Sciatic nerve (tissue), 2 donors: ENCODE data around the gene KIF6. TPM values are rescaled to one million over a fixed set of nuclear protein-coding genes. Genes with fewer than 3 reads are reported as not detected.

Experiments
- ATAC-seq: fragments of 200-7000 bp; cut with Tn5 transposase; one replicate; pipeline ENCODE4 v1.9.1; 2020; ENCODE audit warnings: mild to moderate bottlenecking, moderate library complexity
- DNase-seq: peaks from one replicate; pipeline ENCODE4 v3.0.0-alpha.2; 2020; ENCODE audit warnings: low spot score
- intact Hi-C: fragments of 100-400 bp; cut with DNase I; formaldehyde crosslinking; loops from one replicate; pipeline ENCODE4 v1.14.2; 2022
- total RNA-seq: library from RNA; stranded (reverse); fragmentation: NEBNext Ultra II Directional; extraction: Animal tissue kit (Norgen Biotek cat#: 25700); gene quantifications from one replicate; pipeline ENCODE4 v1.2.1, GENCODE V29; 2021
- donor health status: DM: no; HTN: no; CAD: no.
- donor health status: DM: no; HTN: no; CAD: no.

KIF6 gene
- total RNA-seq, 1 donor from 2014 or later, result 0.53 TPM

DNA sequence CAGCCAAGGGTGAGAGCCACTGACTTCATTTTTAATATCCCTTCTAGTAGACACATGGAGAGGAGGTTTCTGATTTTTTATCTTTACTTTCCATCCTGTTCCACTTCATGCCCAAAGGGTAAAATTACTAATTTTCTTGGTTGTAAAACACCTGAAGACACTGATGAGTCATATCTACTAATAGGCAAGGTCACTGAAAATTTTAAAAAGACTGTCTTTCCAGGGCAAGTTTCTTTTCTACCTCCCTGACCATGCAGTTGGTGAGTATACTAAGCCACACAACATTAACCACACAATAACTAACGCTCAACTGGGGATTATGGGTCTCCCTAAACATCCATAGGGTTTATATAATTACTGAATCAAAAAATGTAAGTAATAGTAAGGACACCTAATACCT lies 109.6 kb downstream of the KIF6 start:
- intact Hi-C loops, result no loop called here
- DNase-seq (no peak), ATAC-seq (no peak)

- intact Hi-C loops, result no loop called here
- DNase-seq, result no peak
- no peak for ATAC-seq
These were observed 110.7 kb downstream of the KIF6 start for GRCh38 chr6:39614393-39614950.

DNA sequence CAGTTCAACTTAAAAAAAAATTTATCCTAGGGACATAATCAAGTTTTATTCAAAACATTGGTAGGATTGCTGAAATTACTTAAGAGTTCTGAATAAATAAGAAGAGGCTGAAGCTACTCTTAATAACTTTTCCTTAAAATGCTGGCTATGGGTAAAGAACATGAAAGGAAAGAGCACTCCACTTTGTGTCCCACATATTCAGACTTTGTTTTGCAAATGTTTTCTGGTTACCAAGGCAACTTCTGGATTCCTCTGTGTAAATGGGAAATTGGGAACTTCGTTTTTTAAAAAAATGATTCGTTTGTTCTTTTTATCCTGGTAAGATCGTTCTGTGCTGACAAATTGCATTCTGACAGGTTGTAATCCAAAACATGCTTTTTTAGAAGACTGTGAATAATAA lies 115.0 kb downstream of the KIF6 start:
- intact Hi-C loops, result no loop called here
- peak; percentile 90 for ATAC-seq
- no peak for DNase-seq

- intact Hi-C loops, result no loop called here
- ATAC-seq (no peak), DNase-seq (no peak)
These were observed 116.4 kb downstream of the KIF6 start for GRCh38 chr6:39608652-39609345.

GRCh38 chr6:39602601-39603519 lies 122.3 kb downstream of the KIF6 start:
- intact Hi-C loops, result no loop called here
- no peak for DNase-seq
- no peak for ATAC-seq

GRCh38 chr6:39599973-39600372 lies 125.2 kb downstream of the KIF6 start:
- ATAC-seq (no peak), DNase-seq (no peak)
- intact Hi-C loops, result no loop called here

DNA sequence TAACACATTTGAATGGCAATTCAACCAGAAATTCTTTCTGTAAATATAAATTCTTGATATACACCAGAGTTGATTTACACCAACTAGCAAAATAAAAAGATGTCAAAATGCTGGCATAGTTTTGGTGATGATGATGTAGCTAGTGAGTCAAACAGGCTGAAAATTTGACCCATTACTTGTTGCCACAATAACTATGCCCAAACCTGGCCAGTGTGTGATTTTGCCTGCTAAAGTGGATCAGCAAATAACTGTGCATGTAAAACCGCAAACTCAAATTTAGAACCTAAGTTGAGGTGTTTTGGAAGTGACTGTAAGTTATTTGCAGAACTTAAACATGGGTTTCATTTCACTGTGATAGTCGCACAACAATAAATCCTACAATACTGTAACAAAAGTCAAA lies 125.9 kb downstream of the KIF6 start:
- no peak for ATAC-seq
- no peak for DNase-seq
- intact Hi-C loops, result no loop called here

GRCh38 chr6:39594285-39594684 lies 130.9 kb downstream of the KIF6 start:
- intact Hi-C loops, result no loop called here
- DNase-seq (no peak), ATAC-seq (no peak)

- intact Hi-C loops, result no loop called here
These were observed 131.6 kb downstream of the KIF6 start for GRCh38 chr6:39593646-39594045.

DNA sequence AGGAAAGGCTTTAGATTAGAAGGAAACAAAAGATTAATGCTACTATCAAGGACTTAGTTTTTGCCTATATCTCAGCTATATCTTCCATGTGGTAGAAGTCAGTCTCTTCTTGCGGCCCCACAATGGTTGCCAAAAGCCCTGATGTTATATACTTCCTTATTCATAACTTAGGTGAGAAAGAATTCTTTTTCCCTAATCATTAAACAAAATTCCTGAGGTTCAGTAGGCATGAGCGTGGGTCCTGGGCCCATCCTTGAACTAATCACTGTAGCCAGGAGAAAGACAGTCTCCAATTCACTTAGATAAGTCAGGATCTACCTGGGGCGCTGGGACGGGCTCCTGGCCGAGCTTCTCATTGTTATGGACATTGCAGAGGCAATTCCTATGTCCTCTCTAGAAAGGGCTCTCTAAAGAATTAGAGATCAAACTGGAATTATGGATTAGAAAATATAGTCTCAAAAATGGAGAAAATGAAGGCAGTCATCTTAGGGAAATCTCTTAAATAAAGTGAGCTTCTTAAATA lies 134.3 kb downstream of the KIF6 start:
- no peak for DNase-seq

More at GRCh38 chr6:39593646-39594045, 131.6 kb downstream of the KIF6 start:
- DNase-seq (no peak), ATAC-seq (no peak)

DNA sequence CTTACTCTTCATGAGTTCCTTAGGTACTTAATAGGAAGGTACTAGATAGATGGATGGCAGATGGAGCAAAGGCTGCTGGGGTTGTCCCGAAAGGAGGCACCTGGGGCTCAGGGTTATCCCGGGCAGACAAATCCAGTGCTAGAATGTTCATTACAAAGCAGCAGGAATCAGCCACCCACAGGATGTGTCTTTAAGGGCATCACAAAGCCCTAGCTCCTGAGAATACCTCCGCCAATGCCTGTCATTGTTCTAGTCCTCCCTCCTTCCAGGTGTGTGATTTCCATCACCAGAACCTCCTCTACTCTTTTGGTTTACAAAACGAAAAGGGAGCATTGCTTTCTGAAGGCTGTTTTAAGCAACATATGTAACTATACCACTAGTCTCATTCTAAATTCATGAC lies 138.1 kb downstream of the KIF6 start:
- intact Hi-C loops, result loop anchor here (5.0 kb wide), 1 partner anchor 1035 kb away; no protein-coding TSS in a partner anchor
- DNase-seq, result no peak
- ATAC-seq, result no peak

More for the DNA sequence above, 134.3 kb downstream of the KIF6 start:
- intact Hi-C loops, result no loop called here
- ATAC-seq, result no peak

- DNase-seq (no peak), ATAC-seq (no peak)
- intact Hi-C loops, result loop anchor here (5.0 kb wide), 1 partner anchor 1033 kb away; no protein-coding TSS in a partner anchor
These were observed 139.6 kb downstream of the KIF6 start for GRCh38 chr6:39585641-39586040.

DNA sequence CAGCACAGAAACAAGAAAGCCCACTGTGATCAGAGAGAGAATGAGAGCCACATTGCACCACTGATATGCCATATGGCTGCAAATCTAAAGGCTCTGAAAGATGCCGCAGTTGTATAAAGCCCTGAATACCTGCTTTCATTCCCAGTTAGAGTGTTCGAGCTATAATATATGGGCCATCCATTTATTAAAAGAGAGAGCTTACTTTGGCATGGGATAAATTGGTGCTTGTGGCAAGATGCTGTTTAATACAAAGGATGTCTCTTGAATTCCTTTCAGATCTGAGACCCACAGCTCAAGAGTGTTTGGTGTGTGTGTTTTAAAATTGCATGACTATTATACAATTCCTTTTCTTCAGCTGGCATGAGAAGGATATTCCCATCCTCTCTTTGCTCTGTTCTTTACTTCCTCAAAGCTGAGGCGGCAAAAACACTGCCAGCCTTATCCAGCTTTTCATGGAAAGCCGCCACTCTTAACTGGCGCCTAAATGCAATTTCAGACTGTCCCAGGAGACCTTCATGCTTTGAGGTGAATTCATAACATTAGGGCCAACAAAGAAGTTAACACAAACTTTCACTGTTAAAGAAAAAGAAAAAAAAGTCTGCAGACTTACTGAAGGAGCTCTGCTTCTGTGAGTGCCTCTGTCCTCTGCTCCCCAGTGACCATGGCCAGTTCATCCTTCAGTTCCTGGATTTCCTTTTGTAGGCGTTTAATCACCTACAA lies 147.6 kb downstream of the KIF6 start:
- ATAC-seq, result no peak
- intact Hi-C loops, result no loop called here
- no peak for DNase-seq

GRCh38 chr6:39576556-39577303 lies 148.5 kb downstream of the KIF6 start:
- ATAC-seq (no peak), DNase-seq (no peak)
- intact Hi-C loops, result no loop called here

DNA sequence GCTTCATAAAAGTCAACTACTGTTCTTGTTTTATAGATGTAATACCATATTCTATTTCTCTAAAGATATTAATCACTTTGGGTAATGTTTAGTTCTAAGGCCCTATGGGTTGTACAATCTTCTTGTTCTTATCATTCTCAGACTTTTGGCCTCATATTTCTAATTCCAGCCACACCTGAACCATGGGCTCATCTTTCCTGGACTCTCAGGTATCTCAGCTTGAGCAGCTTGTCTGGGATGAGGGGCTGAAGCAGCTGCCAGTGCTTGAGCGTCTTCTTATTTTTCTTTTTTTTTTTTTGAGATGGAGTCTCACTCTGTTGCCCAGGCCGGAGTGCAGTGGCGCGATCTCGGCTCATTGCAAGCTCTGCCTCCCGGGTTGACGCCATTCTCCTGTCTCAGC lies 150.2 kb downstream of the KIF6 start:
- intact Hi-C loops, result no loop called here
- DNase-seq (no peak), ATAC-seq (no peak)

DNA sequence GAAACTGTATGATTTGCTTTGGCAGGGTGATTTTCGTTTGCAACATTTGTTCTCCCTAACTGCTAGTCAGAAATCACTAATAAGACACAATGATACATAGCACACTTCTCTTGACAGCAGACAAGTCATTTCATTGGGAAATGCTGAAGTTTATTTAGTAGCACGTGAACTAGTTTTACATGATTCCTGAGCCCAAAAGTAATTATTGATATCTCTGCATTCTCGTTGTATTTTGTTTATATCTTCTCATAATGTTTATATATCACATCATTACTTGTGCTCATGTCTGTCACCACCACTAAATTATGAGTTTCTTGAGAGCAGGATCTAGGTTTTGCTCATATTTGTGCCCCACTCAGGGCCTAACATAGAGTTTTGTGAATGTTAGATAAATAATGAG lies 151.7 kb downstream of the KIF6 start:
- intact Hi-C loops, result no loop called here
- DNase-seq (no peak), ATAC-seq (no peak)

GRCh38 chr6:39572661-39573340 lies 152.4 kb downstream of the KIF6 start:
- intact Hi-C loops, result no loop called here
- ATAC-seq (no peak), DNase-seq (no peak)

- intact Hi-C loops, result no loop called here
- no peak for DNase-seq
- ATAC-seq, result peak; percentile 62
These were observed 156.3 kb downstream of the KIF6 start for GRCh38 chr6:39568896-39569295.
